Measurements from ENCODE around the gene HELZ. TPM values are rescaled to one million over a fixed set of nuclear protein-coding genes. Genes with fewer than 3 reads are reported as not detected.
"Not testable (repeated sequence)": the region's sequence is repeated elsewhere in the genome, so short reads cannot be mapped to it uniquely, and the experiment has no call there.

Gene HELZ
- total RNA-seq, 1 experiment from 2014 or later = 40.5 TPM

DNA sequence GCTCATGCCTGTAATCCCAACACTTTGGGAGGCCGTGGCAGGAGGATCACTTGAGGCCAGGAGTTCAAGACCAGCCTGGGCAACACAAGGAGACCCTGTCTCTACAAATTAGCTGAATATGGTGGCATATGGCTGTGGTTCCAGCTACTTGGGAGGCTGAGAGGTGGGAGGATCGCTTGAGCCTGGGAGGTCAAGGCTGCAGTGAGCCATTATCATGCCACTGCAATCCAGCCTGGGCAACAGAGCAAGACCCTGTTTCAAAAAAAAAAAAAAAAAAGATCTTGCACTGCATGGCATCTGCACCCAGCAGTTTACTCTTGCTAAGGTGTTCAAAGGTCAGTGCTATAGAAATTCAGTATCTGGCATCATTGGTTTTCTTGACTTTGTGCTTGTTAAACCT, 26.2 kb upstream of the HELZ start:
- H3K27me3 ChIP-seq (ENCODE audit: insufficient read depth, low read length); H3K36me3 ChIP-seq (ENCODE audit: control insufficient read depth in 1 of 2, insufficient read depth in 2 of 2, low read length in 2 of 2); H3K9me3 ChIP-seq (ENCODE audit: control insufficient read depth in 1 of 2, insufficient read depth in 1 of 2, low read depth in 1 of 2, low read length in 2 of 2); H2AFZ ChIP-seq (ENCODE audit: low read depth, low read length, poor library complexity, severe bottlenecking); DNase-seq (ENCODE audit: low read depth, low spot score); BruUV-seq (replicated peaks); H3K79me2 ChIP-seq (ENCODE audit: insufficient read depth, low read length); H3K4me1 ChIP-seq (ENCODE audit: control insufficient read depth in 1 of 2, insufficient read depth in 2 of 2, low read length in 2 of 2); H3K27ac ChIP-seq (ENCODE audit: low read depth, low read length); H3K4me3 ChIP-seq (replicated peaks in 1 of 2; ENCODE audit: low read depth in 1 of 2, low read length in 2 of 2); ATAC-seq; H4K20me1 ChIP-seq (ENCODE audit: insufficient read depth); RAD21 ChIA-PET (ENCODE audit: low non-redundant PET in 1 of 2, low total read pairs in 2 of 2, uncharacterized antibody in 2 of 2, unreplicated experiment in 2 of 2); H3K4me2 ChIP-seq (ENCODE audit: low read length); intact Hi-C loops (cut with micrococcal nuclease); H3K9me2 ChIP-seq (ENCODE audit: insufficient read depth); H3K9ac ChIP-seq (ENCODE audit: low read length): not testable (repeated sequence)
- POLR2A ChIA-PET = interaction anchor here (0.6 kb wide), 1 partner anchor 13 kb away, joined by 5 read pairs; no protein-coding TSS in a partner anchor
- CTCF ChIA-PET = interaction anchor here (2.8 kb wide), 1 partner anchor 50 kb away, joined by 9 read pairs; no protein-coding TSS in a partner anchor

DNA sequence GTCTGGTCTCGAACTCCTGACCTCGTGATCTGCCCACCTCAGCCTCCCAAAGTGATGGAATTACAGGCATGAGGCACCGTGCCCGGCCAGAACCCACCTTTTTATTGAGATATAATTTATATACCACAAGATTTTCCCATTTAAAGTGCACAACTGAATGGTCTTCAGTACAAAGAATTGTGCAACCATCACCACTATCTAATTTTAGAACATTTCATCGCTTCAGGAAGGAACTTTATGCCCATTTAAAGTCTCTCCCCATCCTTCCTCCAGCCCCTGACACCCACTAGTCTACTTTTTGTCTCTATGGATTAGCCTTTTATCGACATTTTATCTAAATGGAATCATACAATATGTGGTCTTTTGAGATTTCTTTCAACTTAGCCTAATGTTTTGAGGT, 25.4 kb upstream of the HELZ start:
- POLR2A ChIA-PET = no interaction called here
- ATAC-seq (no peak), DNase-seq (ENCODE audit: low read depth, low spot score) (no peak)
- Histone ChIP-seq H3K27ac (ENCODE audit: low read depth, low read length) (no peak overlapping the region), H3K4me2 (ENCODE audit: low read length) (no peak overlapping the region), H3K36me3 (ENCODE audit: control insufficient read depth in 1 of 2, insufficient read depth in 2 of 2, low read length in 2 of 2) (no peaks in the 10 kb centered on the region), H2AFZ (ENCODE audit: low read depth, low read length, poor library complexity, severe bottlenecking) (no peak overlapping the region), H3K27me3 (ENCODE audit: insufficient read depth, low read length) (no peaks in the 10 kb centered on the region), H3K4me1 (ENCODE audit: control insufficient read depth in 1 of 2, insufficient read depth in 2 of 2, low read length in 2 of 2) (no peaks in the 10 kb centered on the region), H3K9me3 (ENCODE audit: control insufficient read depth in 1 of 2, insufficient read depth in 1 of 2, low read depth in 1 of 2, low read length in 2 of 2) (no peaks in the 10 kb centered on the region), H3K4me3 (replicated peaks in 1 of 2; ENCODE audit: low read depth in 1 of 2, low read length in 2 of 2) (no peak overlapping the region), H4K20me1 (ENCODE audit: insufficient read depth) (no peaks in the 10 kb centered on the region), H3K79me2 (ENCODE audit: insufficient read depth, low read length) (no peaks in the 10 kb centered on the region), H3K9ac (ENCODE audit: low read length) (no peak overlapping the region), H3K9me2 (ENCODE audit: insufficient read depth) (no peaks in the 10 kb centered on the region)
- BruUV-seq (replicated peaks) = no TSS peak
- CTCF ChIA-PET = interaction anchor here (2.8 kb wide), 1 partner anchor 49 kb away, joined by 9 read pairs; no protein-coding TSS in a partner anchor
- intact Hi-C loops (cut with micrococcal nuclease) = no loop called here
- RAD21 ChIA-PET (ENCODE audit: low non-redundant PET in 1 of 2, low total read pairs in 2 of 2, uncharacterized antibody in 2 of 2, unreplicated experiment in 2 of 2) = no interaction called here
- TF ChIP-seq, protein P1, sequence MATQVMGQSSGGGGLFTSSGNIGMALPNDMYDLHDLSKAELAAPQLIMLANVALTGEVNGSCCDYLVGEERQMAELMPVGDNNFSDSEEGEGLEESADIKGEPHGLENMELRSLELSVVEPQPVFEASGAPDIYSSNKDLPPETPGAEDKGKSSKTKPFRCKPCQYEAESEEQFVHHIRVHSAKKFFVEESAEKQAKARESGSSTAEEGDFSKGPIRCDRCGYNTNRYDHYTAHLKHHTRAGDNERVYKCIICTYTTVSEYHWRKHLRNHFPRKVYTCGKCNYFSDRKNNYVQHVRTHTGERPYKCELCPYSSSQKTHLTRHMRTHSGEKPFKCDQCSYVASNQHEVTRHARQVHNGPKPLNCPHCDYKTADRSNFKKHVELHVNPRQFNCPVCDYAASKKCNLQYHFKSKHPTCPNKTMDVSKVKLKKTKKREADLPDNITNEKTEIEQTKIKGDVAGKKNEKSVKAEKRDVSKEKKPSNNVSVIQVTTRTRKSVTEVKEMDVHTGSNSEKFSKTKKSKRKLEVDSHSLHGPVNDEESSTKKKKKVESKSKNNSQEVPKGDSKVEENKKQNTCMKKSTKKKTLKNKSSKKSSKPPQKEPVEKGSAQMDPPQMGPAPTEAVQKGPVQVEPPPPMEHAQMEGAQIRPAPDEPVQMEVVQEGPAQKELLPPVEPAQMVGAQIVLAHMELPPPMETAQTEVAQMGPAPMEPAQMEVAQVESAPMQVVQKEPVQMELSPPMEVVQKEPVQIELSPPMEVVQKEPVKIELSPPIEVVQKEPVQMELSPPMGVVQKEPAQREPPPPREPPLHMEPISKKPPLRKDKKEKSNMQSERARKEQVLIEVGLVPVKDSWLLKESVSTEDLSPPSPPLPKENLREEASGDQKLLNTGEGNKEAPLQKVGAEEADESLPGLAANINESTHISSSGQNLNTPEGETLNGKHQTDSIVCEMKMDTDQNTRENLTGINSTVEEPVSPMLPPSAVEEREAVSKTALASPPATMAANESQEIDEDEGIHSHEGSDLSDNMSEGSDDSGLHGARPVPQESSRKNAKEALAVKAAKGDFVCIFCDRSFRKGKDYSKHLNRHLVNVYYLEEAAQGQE (IDR thresholded peaks at IDR 0.05; ENCODE audit: low read depth) = no peak
- no peak for TF ChIP-seq EZH2phosphoT487 (IDR thresholded peaks at IDR 0.05; ENCODE audit: borderline replicate concordance)
- TF ChIP-seq FOSL1 (IDR thresholded peaks at IDR 0.05; ENCODE audit: low read depth) = no peak
- no peak for TF ChIP-seq SRF (IDR thresholded peaks at IDR 0.05; ENCODE audit: low read depth)
- no peak for TF ChIP-seq SP1 (IDR thresholded peaks at IDR 0.05; ENCODE audit: low read depth)
- no peak for TF ChIP-seq ZFX (IDR thresholded peaks at IDR 0.05)
- TF ChIP-seq EZH2 (IDR thresholded peaks at IDR 0.05) = no peak
- no peak for TF ChIP-seq JUND (IDR thresholded peaks at IDR 0.05)
- no peak for TF ChIP-seq CEBPB (IDR thresholded peaks at IDR 0.05; ENCODE audit: low read depth)
- no peak for TF ChIP-seq YY1 (IDR thresholded peaks at IDR 0.05; ENCODE audit: extremely low read depth, insufficient replicate concordance, low read depth, low read length)
- TF ChIP-seq EGR1 (IDR thresholded peaks at IDR 0.05; ENCODE audit: low read depth) = no peak
- TF ChIP-seq, protein P2, sequence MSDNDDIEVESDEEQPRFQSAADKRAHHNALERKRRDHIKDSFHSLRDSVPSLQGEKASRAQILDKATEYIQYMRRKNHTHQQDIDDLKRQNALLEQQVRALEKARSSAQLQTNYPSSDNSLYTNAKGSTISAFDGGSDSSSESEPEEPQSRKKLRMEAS (IDR thresholded peaks at IDR 0.05) = no peak
- TF ChIP-seq TCF7L2 (IDR thresholded peaks at IDR 0.05; ENCODE audit: borderline replicate concordance, extremely low read depth, insufficient read depth, insufficient read length) = no peak
- TF ChIP-seq, protein P3, sequence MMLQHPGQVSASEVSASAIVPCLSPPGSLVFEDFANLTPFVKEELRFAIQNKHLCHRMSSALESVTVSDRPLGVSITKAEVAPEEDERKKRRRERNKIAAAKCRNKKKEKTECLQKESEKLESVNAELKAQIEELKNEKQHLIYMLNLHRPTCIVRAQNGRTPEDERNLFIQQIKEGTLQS (IDR thresholded peaks at IDR 0.05) = no peak
- no peak for TF ChIP-seq RAD21 (IDR thresholded peaks at IDR 0.05; ENCODE audit: low read depth)
- TF ChIP-seq, protein P4, sequence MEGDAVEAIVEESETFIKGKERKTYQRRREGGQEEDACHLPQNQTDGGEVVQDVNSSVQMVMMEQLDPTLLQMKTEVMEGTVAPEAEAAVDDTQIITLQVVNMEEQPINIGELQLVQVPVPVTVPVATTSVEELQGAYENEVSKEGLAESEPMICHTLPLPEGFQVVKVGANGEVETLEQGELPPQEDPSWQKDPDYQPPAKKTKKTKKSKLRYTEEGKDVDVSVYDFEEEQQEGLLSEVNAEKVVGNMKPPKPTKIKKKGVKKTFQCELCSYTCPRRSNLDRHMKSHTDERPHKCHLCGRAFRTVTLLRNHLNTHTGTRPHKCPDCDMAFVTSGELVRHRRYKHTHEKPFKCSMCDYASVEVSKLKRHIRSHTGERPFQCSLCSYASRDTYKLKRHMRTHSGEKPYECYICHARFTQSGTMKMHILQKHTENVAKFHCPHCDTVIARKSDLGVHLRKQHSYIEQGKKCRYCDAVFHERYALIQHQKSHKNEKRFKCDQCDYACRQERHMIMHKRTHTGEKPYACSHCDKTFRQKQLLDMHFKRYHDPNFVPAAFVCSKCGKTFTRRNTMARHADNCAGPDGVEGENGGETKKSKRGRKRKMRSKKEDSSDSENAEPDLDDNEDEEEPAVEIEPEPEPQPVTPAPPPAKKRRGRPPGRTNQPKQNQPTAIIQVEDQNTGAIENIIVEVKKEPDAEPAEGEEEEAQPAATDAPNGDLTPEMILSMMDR (IDR thresholded peaks at IDR 0.05 in 2 of 3, conservative IDR thresholded peaks at IDR 0.05 in 1 of 3; ENCODE audit: borderline replicate concordance in 1 of 3, insufficient read depth in 1 of 3, low read depth in 2 of 3, low read length in 2 of 3) = no peak
- TF ChIP-seq ELF1 (IDR thresholded peaks at IDR 0.05; ENCODE audit: borderline replicate concordance, low read depth) = no peak
